Astrocyte of the spinal cord (primary cell): ENCODE results near the gene SERPINB8.

Experiments used
- DNase-seq: peaks from one replicate; pipeline ENCODE4 v3.0.0; 2011; ENCODE audit warnings: low read depth, low spot score
- H3K4me3 ChIP-seq: 2 replicates; pipeline ENCODE4 v1.5.1; 2011; ENCODE audit warnings: low read depth, mild to moderate bottlenecking, low read length, moderate library complexity
- in situ Hi-C: cut with HindIII; loops from 2 replicates; pipeline ENCODE4 v1.10.0; 2017; ENCODE audit warnings: low sequenced_read_pairs
- TF ChIP-seq, protein P1 (sequence below): IDR thresholded peaks from 2 replicates; pipeline ENCODE4 v1.5.1; 2012; ENCODE audit warnings: low read depth, mild to moderate bottlenecking, low read length, inconsistent platforms

SERPINB8 gene

DNA sequence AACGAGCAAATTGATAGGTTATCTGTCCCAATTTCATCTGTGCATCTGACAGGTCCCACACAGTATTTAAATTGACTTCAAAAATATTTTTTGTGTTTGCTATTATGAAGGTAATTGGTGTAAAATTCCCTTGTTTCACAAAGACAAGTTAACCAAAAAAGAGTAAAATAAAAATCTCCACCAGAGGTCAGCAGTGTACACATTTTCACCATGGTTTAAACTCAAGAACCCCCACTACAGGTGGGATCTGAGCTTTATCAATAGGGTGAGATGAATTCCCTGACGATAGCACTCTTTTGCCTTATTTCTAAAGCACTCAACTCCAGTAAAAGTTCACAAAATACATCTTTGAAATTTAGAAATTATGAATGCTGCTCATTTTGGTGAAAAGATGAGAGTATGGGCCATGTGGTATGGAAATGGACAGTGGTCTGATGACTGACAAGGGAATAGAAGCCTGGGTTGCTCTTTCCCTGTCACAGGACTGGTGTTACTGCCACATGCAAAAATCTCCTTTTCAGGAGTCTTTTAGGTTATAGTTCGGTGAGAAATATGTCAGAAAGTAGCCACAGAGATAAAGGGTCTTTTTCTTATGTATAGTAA, 68.0 kb downstream of the SERPINB8 start:
- TF ChIP-seq, protein P1, sequence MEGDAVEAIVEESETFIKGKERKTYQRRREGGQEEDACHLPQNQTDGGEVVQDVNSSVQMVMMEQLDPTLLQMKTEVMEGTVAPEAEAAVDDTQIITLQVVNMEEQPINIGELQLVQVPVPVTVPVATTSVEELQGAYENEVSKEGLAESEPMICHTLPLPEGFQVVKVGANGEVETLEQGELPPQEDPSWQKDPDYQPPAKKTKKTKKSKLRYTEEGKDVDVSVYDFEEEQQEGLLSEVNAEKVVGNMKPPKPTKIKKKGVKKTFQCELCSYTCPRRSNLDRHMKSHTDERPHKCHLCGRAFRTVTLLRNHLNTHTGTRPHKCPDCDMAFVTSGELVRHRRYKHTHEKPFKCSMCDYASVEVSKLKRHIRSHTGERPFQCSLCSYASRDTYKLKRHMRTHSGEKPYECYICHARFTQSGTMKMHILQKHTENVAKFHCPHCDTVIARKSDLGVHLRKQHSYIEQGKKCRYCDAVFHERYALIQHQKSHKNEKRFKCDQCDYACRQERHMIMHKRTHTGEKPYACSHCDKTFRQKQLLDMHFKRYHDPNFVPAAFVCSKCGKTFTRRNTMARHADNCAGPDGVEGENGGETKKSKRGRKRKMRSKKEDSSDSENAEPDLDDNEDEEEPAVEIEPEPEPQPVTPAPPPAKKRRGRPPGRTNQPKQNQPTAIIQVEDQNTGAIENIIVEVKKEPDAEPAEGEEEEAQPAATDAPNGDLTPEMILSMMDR = peak; percentile 44
- H3K4me3 ChIP-seq = no peak overlapping the region
- peak; percentile 49 for DNase-seq
- in situ Hi-C loops = no loop called here
